ENCODE measurements around the gene RXRA.

GRCh38 chr9:134319306-134320125 lies 6.7 kb upstream of the RXRA start:
- TF ChIP-seq EZH2 (conservative IDR thresholded peaks at IDR 0.05; ENCODE audit: low read depth, low read length) = no peak
- TF ChIP-seq RXRA (CRISPR knock-in tag; IDR thresholded peaks at IDR 0.05) = no peak
- no peak for TF ChIP-seq CTCF (CRISPR knock-in tag; IDR thresholded peaks at IDR 0.05)
- TF ChIP-seq REL (CRISPR knock-in tag; conservative IDR thresholded peaks at IDR 0.05) = no peak
- TF ChIP-seq ZNF883 (CRISPR knock-in tag; IDR thresholded peaks at IDR 0.05; ENCODE audit: not compliant biosample characterization) = no peak
- TF ChIP-seq NFE2 (CRISPR knock-in tag; IDR thresholded peaks at IDR 0.05) = no peak
- no peak for TF ChIP-seq JUND (CRISPR knock-in tag; IDR thresholded peaks at IDR 0.05)
- no peak for TF ChIP-seq CENPX (CRISPR knock-in tag; IDR thresholded peaks at IDR 0.05)
- TF ChIP-seq POLR2AphosphoS5 (IDR thresholded peaks at IDR 0.05; ENCODE audit: low read depth, low read length) = no peak
- no peak for TF ChIP-seq PCBP1 (IDR thresholded peaks at IDR 0.05; ENCODE audit: borderline replicate concordance, low read depth, low read length)
- no peak for TF ChIP-seq SRSF9 (IDR thresholded peaks at IDR 0.05; ENCODE audit: borderline replicate concordance, insufficient read depth, low read depth, low read length, poor library complexity, severe bottlenecking)
